ENCODE measurements around the gene WDR20.

- TF ChIP-seq CTCF (IDR thresholded peaks at IDR 0.05; ENCODE audit: borderline replicate concordance, extremely low read depth, low read length, poor library complexity, severe bottlenecking) (no peak), EZH2 (IDR thresholded peaks at IDR 0.05; ENCODE audit: borderline replicate concordance, low read depth, low read length, severe bottlenecking) (no peak)
These were observed 118.4 kb downstream of the WDR20 start for GRCh38 chr14:102258136-102258535.
